GM10847 (cell line): Measurements from ENCODE around the gene MMS19.
A peak's percentile ranks its signal among the peaks of the same experiment; 100 is the strongest.

ENCODE experiments used
- POLR2A ChIP-seq: IDR thresholded peaks from 2 replicates; pipeline ENCODE4 v1.6.1; 2011; ENCODE audit not compliant: insufficient read length; ENCODE audit errors: extremely low read depth

MMS19 gene

DNA sequence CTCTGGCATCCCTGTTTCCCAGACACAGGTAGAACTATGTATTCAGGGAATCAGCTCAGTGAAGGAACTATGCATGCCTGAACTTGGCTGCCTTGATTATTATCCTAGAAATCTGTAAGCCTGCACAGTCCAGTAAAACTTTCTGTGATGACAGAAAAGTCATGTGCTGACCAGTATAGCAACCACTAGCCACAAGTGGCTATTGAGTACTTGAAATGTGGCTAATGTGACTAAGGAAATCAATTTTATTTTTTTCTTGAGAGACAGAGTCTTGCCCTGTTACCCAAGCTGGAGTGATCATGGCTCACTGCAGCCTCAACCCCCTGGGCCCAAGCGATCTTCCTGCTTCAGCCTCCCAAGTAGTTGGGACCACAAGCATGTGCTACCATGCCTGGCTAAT is 55.9 kb downstream of the MMS19 start:
- TF ChIP-seq POLR2A, result no peak

DNA sequence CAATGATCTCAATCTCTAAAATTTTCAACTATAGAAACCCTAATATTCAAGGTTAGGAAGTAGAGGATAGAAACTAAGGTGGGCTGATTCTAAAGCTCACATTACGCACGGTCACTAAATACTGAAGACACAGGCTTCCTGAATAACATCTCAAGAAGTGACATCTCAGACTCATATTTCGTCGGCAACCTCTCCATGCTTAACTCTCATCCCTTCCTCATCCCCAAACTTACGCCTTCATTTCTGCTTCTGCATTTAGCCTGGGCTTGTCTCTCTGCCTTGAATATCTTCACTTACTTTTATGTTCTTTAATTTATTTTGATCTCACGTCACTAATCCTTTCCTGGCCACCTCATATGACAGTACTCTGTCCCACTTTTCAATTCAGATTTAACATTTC is 63.0 kb downstream of the MMS19 start:
- no peak for TF ChIP-seq POLR2A

DNA sequence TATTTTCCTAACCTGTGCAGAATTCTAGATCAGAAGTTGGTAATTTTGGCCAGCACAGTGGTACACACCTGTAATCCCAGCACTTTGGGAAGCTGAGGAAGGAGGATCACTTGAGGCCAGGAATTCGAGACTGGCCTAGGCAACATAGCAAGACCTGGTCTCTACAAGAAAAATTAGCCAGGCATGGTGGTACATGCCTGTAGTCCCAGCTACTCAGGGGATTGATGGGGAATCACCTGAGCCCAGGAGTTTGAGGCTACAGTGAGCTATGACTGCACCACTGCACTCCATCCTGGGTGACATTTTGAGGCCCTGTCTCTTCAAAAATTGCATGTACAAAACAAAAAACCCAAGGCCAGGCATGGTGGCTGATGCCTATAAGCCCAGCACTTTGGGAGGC is 63.7 kb downstream of the MMS19 start:
- TF ChIP-seq POLR2A, result no peak

DNA sequence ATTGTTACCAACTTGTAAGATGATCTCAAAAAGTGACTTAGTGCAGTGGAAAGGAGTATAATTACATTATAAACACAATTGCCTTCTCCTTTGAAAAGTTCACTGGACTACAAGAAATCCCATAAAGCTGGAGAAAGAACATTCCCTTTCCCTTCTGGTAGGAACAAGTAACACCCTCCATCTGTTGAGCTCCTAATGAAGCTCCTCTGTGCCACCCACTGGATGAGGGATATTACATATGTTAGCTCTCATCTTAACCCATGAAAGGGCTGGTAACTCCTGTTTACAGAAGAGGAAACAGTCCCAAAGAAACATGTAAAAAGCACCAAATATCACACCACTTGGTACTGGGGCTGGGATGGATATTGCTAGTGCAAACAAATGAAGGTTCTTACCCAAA is 64.2 kb downstream of the MMS19 start:
- TF ChIP-seq POLR2A, result no peak

DNA sequence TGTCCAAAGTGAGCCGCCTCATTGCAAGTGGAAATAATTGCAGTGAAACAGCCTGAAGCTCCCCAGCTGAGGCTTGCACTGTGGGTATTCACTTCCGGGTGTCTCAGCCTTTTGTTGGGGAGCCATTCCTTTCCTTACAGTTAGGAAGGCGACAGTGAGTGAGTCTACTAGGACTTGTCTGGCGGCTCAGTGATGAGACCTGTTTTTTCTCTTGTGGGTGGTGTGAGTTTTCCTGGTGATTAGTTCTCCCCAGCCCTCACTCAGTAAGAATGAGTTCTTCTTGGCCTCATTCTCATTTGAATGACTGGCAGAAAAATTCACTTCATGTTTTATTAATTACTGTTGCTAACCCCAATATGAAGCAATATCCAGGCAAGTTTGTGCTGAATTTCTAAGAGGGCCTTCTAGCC is 69.6 kb downstream of the MMS19 start:
- no peak for TF ChIP-seq POLR2A

DNA sequence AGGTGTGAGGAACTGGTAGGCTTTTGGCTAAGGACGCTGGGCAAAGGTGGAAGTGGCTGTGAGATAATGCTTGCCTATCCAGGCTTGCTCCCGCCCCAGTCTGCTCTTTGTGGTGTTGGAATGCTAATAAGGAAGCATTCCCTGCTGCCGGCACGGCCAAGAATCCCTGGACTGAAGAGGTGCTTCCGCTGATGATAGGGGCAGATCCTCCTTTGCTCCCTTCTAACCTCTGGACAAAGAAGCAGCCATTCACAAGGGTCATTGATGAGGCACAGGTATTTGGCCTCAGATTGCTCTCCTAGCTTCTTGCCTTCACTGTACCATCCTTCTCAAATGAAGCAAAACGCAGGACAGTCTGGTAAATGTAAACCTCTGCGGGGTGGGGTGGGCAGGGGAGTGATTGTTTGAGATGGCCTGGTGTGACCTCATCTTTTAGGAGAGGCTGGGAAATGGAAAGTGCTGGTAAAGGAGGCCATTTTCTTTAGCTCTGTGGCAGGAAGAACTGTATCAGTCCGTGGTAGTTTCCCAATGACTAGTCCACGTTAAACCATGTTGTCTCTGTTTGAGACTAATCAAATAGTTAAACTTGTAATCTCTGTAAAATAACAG is 70.5 kb downstream of the MMS19 start:
- TF ChIP-seq POLR2A, result no peak

DNA sequence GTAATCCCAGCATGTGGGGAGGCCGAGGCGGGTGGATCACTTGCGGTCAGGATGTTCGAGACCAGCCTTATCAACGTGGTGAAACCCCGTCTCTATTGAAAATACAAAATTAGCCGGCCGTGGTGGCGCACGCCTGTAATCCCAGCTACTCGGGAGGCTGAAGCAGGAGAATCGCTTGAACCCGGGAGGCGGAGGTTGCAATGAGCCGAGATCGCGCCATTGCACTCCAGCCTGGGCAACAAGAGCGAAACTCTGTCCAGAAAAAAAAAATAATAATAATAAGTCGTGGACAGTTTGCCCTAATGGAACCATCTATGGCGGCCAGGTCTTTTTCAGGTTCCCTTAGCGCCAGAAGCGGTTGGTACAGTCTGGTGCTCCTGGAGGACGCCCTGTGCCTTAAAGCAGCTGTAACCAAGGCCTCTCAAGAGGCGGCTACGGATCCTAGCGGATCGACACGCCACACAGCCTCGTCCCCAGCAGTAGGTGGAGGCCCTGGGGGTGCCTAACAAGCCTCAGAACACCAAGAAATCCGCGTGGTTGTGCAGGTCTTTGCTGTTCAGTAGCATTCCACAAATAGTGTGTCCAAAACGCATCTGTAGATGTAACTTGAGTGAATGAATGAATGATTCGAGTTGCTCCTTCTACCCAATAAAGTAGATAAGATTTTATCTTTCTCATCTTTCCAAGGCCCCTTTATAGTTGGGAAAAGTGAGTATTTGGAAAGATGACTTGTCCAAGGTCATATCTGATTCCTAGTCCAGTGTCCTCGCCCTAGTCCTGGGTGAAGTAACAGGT is 71.2 kb downstream of the MMS19 start:
- no peak for TF ChIP-seq POLR2A

DNA sequence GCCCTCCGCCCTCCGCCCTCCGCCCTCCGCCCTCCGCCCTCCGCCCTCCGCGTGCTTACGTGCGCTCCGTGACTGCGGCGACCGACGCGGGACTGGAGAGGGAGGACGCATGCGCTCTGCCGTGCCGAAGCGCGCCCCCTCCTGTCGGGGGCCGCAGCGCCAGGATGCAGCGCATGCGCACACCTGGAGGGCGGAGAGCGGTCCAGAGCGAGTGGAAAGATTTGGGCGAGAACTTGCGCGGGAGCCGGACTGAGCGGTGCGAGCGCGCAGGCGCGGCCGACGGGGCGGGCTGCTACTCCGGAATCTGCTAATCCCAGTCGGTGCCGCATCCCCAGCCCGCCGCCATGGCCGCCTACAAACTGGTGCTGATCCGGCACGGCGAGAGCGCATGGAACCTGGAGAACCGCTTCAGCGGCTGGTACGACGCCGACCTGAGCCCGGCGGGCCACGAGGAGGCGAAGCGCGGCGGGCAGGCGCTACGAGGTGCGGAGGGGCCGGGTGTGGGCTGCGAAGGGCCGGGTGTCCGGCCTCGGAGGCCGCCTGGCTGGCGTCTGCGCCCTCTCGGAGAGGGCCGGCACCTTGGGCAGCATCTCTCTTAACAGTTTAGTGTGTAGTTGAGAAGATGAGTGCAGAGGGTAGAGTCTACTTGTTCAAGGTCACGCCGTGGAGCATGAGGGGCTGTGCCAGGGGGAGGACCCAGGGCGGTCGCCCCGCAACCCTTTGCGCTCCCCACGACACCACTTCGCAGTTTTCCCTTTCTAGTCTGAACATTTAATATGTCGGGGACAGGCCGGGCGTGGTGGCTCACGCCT is 72.1 kb downstream of the MMS19 start, which contains the start of gene PGAM1:
PGAM1 (plus strand) TSS at position 228 of the 812 bp plus-strand sequence; CDS start at position 345, 117 bp downstream.
- TF ChIP-seq POLR2A, result peak; percentile 52

DNA sequence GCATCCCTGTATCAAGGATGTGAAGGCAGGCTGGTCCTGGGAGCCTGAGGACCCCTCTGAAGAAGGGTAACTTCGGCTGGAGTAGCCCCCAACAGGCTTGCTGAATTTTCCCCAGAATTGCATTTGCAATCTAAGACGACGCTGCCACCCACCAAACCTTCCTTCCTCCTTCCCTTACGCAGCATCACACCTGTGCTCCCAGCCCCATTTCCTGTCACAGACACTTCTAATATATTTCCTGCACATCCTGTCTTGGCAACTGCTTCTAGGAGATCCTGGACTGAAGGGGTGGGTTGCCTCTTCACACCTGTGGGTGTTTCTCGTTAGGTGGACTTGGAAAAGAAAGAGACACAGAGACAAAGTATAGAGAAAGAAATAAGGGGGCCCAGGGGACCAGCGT is 81.7 kb downstream of the MMS19 start:
- TF ChIP-seq POLR2A, result no peak

DNA sequence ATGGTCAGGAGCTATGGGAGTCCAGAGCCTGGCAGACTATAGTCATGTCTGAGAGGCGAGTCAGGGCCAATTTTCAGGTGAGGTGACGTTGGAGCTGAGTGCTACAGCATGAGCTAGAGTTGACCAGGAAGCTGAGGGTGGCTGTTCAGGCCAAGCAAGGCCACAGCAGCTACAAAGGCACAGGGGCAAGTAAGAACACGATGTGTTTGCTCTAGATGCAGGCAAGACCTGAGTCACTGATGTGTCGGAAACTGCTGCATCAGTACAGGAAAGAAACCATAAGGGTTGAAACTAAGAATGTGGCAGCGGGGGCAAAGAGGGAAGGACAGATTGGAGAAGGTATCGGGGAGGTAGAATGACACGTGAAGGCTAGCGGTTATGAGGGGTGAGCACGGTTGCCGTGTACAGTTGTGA is 85.3 kb downstream of the MMS19 start:
- TF ChIP-seq POLR2A, result no peak

DNA sequence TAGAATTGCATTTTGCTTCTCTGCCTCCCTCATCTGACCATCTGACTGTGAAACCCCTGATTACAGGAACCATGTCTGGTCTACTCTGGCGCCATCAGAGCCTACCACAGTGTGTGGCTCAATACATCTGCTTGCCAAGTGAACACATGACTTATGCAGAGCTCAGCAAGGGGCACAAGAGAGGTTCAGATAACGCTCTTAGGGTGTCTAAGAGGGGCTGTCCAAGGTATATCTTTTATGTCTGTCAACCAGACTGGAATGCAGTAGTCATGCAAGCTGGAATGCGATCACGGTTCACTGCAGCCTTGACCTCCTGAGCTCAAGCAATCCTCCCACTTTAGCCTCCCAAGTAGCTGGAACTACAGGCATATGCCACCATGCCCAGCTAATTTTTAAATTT is 86.8 kb downstream of the MMS19 start:
- no peak for TF ChIP-seq POLR2A

DNA sequence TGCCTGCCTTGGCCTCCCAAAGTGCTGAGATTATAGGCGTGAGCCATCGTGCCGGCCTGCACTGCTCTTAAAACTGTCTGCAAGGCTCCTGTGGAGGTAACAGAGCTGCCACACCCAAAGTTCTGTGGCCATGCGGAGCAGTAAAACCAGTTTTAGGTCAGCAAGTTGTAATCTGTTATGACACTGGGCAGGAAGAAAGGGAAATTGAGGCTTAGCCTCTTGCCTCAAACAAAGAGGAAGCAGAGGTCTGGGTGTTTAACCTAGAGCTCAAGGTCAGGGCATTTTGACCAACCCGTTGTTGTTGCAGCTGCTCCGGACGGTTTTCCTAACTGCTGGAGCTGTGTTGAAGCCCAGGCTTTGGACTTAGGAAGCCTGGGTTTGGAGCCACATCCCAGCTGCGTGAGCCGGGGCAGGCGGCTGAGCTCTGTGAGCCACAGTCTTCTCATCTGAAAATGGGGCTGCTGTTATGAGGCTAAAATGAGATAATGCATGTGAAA is 89.7 kb downstream of the MMS19 start:
- no peak for TF ChIP-seq POLR2A
